Naive thymus-derived CD8-positive, alpha-beta T cell (primary cell): Measurements from ENCODE around the gene KCNJ3. TPM values are rescaled to one million over a fixed set of nuclear protein-coding genes. Genes with fewer than 3 reads are reported as not detected.
"Not testable (repeated sequence)": the region's sequence is repeated elsewhere in the genome, so short reads cannot be mapped to it uniquely, and the experiment has no call there.

Source experiments
- ATAC-seq, 2 donors: fragments of 150-1000 bp; cut with Tn5 transposase in 1 of 2; sonication (Bioruptor Pico), chemical (Tn5 transposase) in 1 of 2; 1 replicate in 1 of 2; 2 replicates in 1 of 2; pipeline ENCODE4 v1.10.0; 2021; ENCODE audit warnings: mild to moderate bottlenecking in 2 of 2, moderate library complexity in 2 of 2
- POLR2A ChIA-PET: fragments of 350-600 bp; sonication (Branson Sonifier 250); formaldehyde crosslinking; loops from one replicate; lab custom pipeline; 2021; ENCODE audit warnings: antibody characterized with exemption; lab: Charles Lee
- DNase-seq, 10 donors: peaks; one replicate each; pipeline versions ENCODE4 v3.0.0 to v3.0.0-alpha.2; 2020 to 2022
- H3K27ac Mint-ChIP-seq, 10 donors: one replicate each; pipeline ENCODE4 v1.8.0; 2020 to 2022; ENCODE audit warnings: mild to moderate bottlenecking in 10 of 10, mixed read lengths in 10 of 10, moderate library complexity in 4 of 10, inconsistent platforms in 1 of 10
- H3K27me3 Mint-ChIP-seq, 5 donors: one replicate each; pipeline ENCODE4 v1.8.0; 2021 to 2022; ENCODE audit warnings: mixed read lengths in 5 of 5
- H3K36me3 Mint-ChIP-seq, 3 donors: one replicate each; pipeline ENCODE4 v1.8.0; 2020 to 2022; ENCODE audit warnings: mixed read lengths in 3 of 3, mild to moderate bottlenecking in 2 of 3, inconsistent platforms in 1 of 3
- H3K4me1 Mint-ChIP-seq, 4 donors: one replicate each; pipeline ENCODE4 v1.8.0; 2021 to 2022; ENCODE audit warnings: mixed read lengths in 4 of 4
- H3K4me3 Mint-ChIP-seq, 10 donors: one replicate each; pipeline ENCODE4 v1.8.0; 2020 to 2022; ENCODE audit warnings: mild to moderate bottlenecking in 10 of 10, mixed read lengths in 10 of 10, moderate library complexity in 6 of 10, inconsistent platforms in 1 of 10
- H3K9me3 Mint-ChIP-seq, 9 donors: one replicate each; pipeline ENCODE4 v1.8.0; 2020 to 2022; ENCODE audit warnings: mixed read lengths in 9 of 9, mild to moderate bottlenecking in 3 of 9, inconsistent platforms in 1 of 9, moderate library complexity in 1 of 9
- polyA plus RNA-seq, 3 donors: library from polyadenylated mRNA; unstranded; fragments of 300-500 nt; fragmentation: Illumina TruSeq; gene quantifications; one replicate each; pipeline ENCODE4 v1.2.3, GENCODE V29; 2021
- total RNA-seq, 8 experiments: library from RNA in 2 of 8; stranded (reverse) in 2 of 8; gene quantifications; one replicate each; pipeline ENCODE4 v1.2.3 and lab custom pipeline; 2021 to 2026

The KCNJ3 gene
- total and polyA plus RNA-seq, 5 experiments from 2014 or later: not detected

DNA sequence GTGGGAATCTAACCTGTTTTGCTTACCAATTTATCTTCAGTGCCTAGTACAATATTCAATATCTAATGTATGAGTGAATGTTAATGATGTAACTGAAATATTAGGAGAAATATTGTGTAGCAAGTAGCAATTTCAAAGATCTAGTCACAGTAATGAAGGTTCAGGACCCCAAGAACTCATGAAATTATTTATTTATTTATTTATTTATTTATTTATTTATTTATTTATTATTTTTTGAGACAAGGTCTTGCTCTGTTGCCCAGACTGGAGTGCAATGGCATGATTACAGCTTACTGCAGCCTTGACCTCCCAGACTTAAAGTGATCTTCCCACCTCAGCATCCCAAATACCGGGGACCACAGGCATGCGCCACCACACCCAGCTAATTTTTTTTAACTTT lies 126.9 kb downstream of the KCNJ3 start:
- no peak overlapping the region for H3K27ac Mint-ChIP-seq
- no peak for ATAC-seq
- POLR2A ChIA-PET: no interaction called here

GRCh38 chr2:154826827-154827226 lies 128.3 kb downstream of the KCNJ3 start:
- Mint-ChIP-seq H3K27me3 (no peaks in the 10 kb centered on the region), H3K4me3 (no peak overlapping the region), H3K4me1 (no peaks in the 10 kb centered on the region), H3K27ac (no peak overlapping the region), H3K36me3 (no peaks in the 10 kb centered on the region), H3K9me3 (peaks cover 0 to 2% (median 0%) of the 10 kb centered on the region in 9 donors)
- ATAC-seq: no peak
- POLR2A ChIA-PET: no interaction called here
- no peak for DNase-seq

More for the DNA sequence above, 126.9 kb downstream of the KCNJ3 start:
- no peak for DNase-seq
- Mint-ChIP-seq H3K4me1 (no peaks in the 10 kb centered on the region), H3K4me3 (no peak overlapping the region), H3K9me3 (peaks cover 0 to 3% (median 0%) of the 10 kb centered on the region in 9 donors), H3K27me3 (no peaks in the 10 kb centered on the region), H3K36me3 (no peaks in the 10 kb centered on the region)

DNA sequence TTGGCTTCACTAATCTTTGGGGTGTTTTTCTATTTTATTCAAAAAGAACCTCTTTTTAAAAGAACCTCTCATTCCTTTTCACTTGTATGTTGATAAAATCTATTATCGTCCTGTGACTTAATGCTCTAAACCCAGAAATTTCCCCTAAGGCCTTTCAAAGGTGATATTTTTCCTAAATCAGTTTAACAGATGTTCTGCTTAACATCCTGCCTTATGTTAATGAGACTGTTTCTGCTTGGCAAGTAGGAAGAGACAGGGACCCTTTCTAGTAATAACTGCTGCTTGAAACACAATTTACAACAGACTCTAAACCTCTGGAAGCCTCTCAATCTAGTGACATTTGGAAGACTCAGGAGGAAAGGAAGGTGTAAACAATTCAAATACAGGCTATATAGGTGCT lies 128.8 kb downstream of the KCNJ3 start:
- Mint-ChIP-seq H3K4me1 (no peaks in the 10 kb centered on the region), H3K9me3 (peaks cover 0 to 3% (median 0%) of the 10 kb centered on the region in 9 donors), H3K27me3 (no peaks in the 10 kb centered on the region), H3K27ac (no peak overlapping the region), H3K4me3 (no peak overlapping the region), H3K36me3 (no peaks in the 10 kb centered on the region)
- POLR2A ChIA-PET: no interaction called here
- DNase-seq (no peak), ATAC-seq (no peak)

GRCh38 chr2:154832711-154833110 lies 134.2 kb downstream of the KCNJ3 start:
- peaks cover 0 to 8% (median 0%) of the 10 kb centered on the region in 9 donors for H3K9me3 Mint-ChIP-seq
- POLR2A ChIA-PET: no interaction called here
- H3K27me3 Mint-ChIP-seq: no peaks in the 10 kb centered on the region
- ATAC-seq (no peak), DNase-seq (no peak)
- H3K27ac Mint-ChIP-seq: no peak overlapping the region
- no peaks in the 10 kb centered on the region for H3K36me3 Mint-ChIP-seq
- no peak overlapping the region for H3K4me3 Mint-ChIP-seq
- no peaks in the 10 kb centered on the region for H3K4me1 Mint-ChIP-seq

DNA sequence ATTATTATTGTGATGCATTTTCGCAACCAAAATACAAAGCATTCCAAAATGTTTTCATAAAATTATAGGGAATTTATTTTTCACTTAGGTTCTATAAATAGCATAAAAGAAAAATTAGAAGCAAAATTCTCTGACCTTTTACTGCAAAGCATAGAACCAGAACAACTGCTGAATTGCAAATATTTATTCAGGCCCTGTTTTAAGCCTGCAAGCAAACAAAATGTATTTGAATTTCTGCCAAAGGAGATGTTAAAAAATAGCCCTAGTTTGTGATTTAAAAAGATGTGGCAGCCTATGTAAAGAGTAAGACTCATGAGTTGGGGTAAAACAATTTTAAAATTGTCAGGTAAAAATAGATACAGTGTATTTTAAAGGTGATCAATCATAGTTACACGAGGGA lies 138.1 kb downstream of the KCNJ3 start:
- no peak for ATAC-seq
- peaks cover 0 to 16% (median 5%) of the 10 kb centered on the region in 9 donors for H3K9me3 Mint-ChIP-seq
- DNase-seq: no peak
- no peaks in the 10 kb centered on the region for H3K27me3 Mint-ChIP-seq
- H3K27ac Mint-ChIP-seq: no peak overlapping the region
- POLR2A ChIA-PET: no interaction called here
- H3K4me3 Mint-ChIP-seq: no peak overlapping the region
- no peaks in the 10 kb centered on the region for H3K36me3 Mint-ChIP-seq
- no peaks in the 10 kb centered on the region for H3K4me1 Mint-ChIP-seq

DNA sequence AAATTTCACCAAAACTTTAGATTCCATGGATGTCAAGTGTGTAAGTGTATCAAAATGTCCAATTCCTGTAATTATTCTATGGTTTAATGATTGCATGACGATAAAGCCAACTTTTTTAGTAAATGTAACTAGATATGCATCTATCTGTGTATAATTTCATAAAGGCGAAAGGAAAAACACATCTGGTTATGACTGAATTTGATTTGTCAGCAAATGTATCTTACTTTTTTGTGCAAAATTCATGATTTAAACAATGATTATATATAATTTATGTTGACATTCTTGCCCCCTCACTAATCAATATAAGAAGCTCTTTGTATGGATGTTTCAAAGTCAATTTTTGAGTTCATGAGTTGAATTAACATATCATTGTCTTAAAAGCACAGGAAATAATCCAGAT lies 138.5 kb downstream of the KCNJ3 start:
- Mint-ChIP-seq H3K4me3 (no peak overlapping the region), H3K4me1 (no peaks in the 10 kb centered on the region), H3K36me3 (no peaks in the 10 kb centered on the region), H3K27me3 (peaks cover 0 to 4% (median 0%) of the 10 kb centered on the region in 5 donors), H3K9me3 (peaks cover 0 to 19% (median 5%) of the 10 kb centered on the region in 9 donors), H3K27ac (no peak overlapping the region)
- POLR2A ChIA-PET: no interaction called here
- DNase-seq: no peak
- no peak for ATAC-seq

- peaks cover 0 to 7% (median 0%) of the 10 kb centered on the region in 5 donors for H3K27me3 Mint-ChIP-seq
- peaks cover 0 to 27% (median 7%) of the 10 kb centered on the region in 9 donors for H3K9me3 Mint-ChIP-seq
- no peaks in the 10 kb centered on the region for H3K36me3 Mint-ChIP-seq
- ATAC-seq: no peak
- peak in 1 of 10 donors; percentile 55 for DNase-seq
- H3K27ac Mint-ChIP-seq: no peak overlapping the region
- H3K4me1 Mint-ChIP-seq: no peaks in the 10 kb centered on the region
- no peak overlapping the region for H3K4me3 Mint-ChIP-seq
- POLR2A ChIA-PET: no interaction called here
Measured at GRCh38 chr2:154844513-154844912, 146.0 kb downstream of the KCNJ3 start.

DNA sequence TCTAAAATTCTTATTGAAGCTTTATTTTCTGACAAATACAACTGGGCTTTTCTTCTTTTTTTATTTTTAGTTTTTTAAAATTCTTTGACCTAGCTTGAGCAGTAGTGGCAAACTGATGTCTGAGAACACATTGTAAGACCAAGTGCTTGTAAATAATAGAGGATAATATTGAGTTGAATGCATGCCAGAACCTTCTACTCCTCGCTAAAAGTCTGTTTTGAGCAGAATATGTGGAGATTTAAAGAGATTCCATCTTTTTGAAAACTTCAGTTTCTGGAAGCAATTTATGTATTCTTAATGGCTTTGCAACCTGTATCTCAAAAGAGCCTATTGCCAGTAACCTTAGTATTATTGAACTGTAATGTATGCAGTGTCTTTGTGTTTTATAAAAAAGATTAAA lies 148.3 kb downstream of the KCNJ3 start:
- Mint-ChIP-seq H3K27ac (no peak overlapping the region), H3K9me3 (peaks cover 0 to 22% (median 3%) of the 10 kb centered on the region in 9 donors)
- POLR2A ChIA-PET: no interaction called here

DNA sequence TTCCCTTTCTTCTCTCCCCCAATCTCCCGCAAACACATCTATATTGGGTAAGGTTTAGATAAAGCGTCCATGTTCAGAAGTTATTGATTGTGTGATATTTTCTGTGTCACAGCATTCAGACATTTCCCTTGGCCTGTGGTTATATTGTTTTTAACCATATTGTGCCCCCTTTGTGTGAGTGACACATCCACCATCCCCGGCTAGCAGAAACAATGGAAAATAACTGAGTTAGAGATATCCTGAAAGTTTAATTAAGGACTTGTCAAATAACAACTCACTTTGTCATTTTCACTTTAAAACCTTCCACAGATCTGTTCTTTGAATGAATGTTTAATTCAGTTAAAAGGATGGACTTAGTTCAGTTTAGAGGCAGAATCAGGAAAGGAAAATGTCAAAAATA lies 151.0 kb downstream of the KCNJ3 start:
- no peaks in the 10 kb centered on the region for H3K36me3 Mint-ChIP-seq
- H3K4me1 Mint-ChIP-seq: no peaks in the 10 kb centered on the region
- no peak overlapping the region for H3K27ac Mint-ChIP-seq
- H3K9me3 Mint-ChIP-seq: peaks cover 0 to 3% (median 0%) of the 10 kb centered on the region in 9 donors
- POLR2A ChIA-PET: no interaction called here
- no peaks in the 10 kb centered on the region for H3K27me3 Mint-ChIP-seq
- ATAC-seq (no peak), DNase-seq (no peak)
- H3K4me3 Mint-ChIP-seq: no peak overlapping the region

More for the DNA sequence above, 148.3 kb downstream of the KCNJ3 start:
- no peak overlapping the region for H3K4me3 Mint-ChIP-seq
- no peaks in the 10 kb centered on the region for H3K36me3 Mint-ChIP-seq
- H3K4me1 Mint-ChIP-seq: no peaks in the 10 kb centered on the region
- peaks cover 0 to 5% (median 0%) of the 10 kb centered on the region in 5 donors for H3K27me3 Mint-ChIP-seq
- ATAC-seq (no peak), DNase-seq (no peak)

- no peak overlapping the region for H3K27ac Mint-ChIP-seq
- peaks cover 0 to 3% (median 0%) of the 10 kb centered on the region in 9 donors for H3K9me3 Mint-ChIP-seq
- POLR2A ChIA-PET: no interaction called here
- no peaks in the 10 kb centered on the region for H3K4me1 Mint-ChIP-seq
- no peak overlapping the region for H3K4me3 Mint-ChIP-seq
- no peak for DNase-seq
- H3K27me3 Mint-ChIP-seq: no peaks in the 10 kb centered on the region
- no peak for ATAC-seq
- no peaks in the 10 kb centered on the region for H3K36me3 Mint-ChIP-seq
Measured at GRCh38 chr2:154850532-154850931, 152.0 kb downstream of the KCNJ3 start.

GRCh38 chr2:154855138-154855537 lies 156.6 kb downstream of the KCNJ3 start:
- DNase-seq (no peak), ATAC-seq (no peak)
- Mint-ChIP-seq H3K4me3 (no peak overlapping the region), H3K27me3 (no peaks in the 10 kb centered on the region), H3K36me3 (no peaks in the 10 kb centered on the region), H3K9me3 (peaks cover 0 to 4% (median 0%) of the 10 kb centered on the region in 9 donors), H3K4me1 (no peaks in the 10 kb centered on the region), H3K27ac (no peak overlapping the region)
- POLR2A ChIA-PET: no interaction called here

DNA sequence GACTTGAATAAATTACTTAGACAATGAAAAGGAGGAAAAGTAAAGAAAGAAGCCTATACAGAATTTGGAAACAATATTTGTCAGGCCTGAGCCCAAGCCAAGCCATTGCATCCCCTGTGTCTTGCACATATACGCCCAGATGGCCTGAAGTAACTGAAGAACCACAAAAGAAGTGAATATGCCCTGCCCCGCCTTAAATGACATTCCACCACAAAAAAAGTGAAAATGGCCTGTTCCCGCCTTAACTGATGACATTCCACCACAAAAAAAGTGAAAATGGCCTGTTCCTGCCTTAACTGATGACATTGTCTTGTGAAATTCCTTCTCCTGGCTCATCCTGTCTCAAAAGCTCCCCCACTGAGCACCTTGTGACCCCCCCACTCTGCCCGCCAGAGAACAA lies 168.7 kb downstream of the KCNJ3 start:
- DNase-seq, H3K4me3 Mint-ChIP-seq, ATAC-seq, H3K36me3 Mint-ChIP-seq, H3K9me3 Mint-ChIP-seq, H3K27ac Mint-ChIP-seq, POLR2A ChIA-PET, H3K4me1 Mint-ChIP-seq, H3K27me3 Mint-ChIP-seq: not testable (repeated sequence)

GRCh38 chr2:154875999-154876398 lies 177.5 kb downstream of the KCNJ3 start:
- H3K4me1 Mint-ChIP-seq: no peaks in the 10 kb centered on the region
- H3K27ac Mint-ChIP-seq: no peak overlapping the region
- H3K36me3 Mint-ChIP-seq: no peaks in the 10 kb centered on the region
- POLR2A ChIA-PET: no interaction called here
- H3K4me3 Mint-ChIP-seq: no peak overlapping the region
- H3K9me3 Mint-ChIP-seq: no peaks in the 10 kb centered on the region
- ATAC-seq: no peak
- H3K27me3 Mint-ChIP-seq: no peaks in the 10 kb centered on the region
- DNase-seq: no peak

DNA sequence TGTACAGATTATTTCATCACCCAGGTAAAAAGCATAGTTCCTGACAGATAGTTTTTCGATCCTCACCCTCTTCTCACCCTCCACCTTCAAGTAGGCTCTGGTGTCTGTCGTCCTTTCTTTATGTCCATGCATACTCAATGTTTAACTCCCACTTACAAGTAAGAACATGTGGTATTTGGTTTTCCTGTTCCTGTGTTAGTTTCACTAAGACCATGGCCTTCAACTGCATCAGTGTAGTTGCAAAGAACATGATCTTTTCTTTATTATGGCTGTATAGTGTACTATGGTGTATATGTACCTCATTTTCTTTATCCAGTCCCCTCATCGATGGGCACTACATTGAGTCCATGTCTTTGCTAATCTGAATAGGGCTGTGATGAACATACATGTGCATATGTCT lies 184.2 kb downstream of the KCNJ3 start:
- Mint-ChIP-seq H3K9me3 (peaks cover 0 to 21% (median 8%) of the 10 kb centered on the region in 9 donors), H3K27ac (no peak overlapping the region), H3K36me3 (no peaks in the 10 kb centered on the region), H3K4me3 (no peak overlapping the region), H3K4me1 (peaks cover 0 to 1% (median 0%) of the 10 kb centered on the region in 4 donors), H3K27me3 (no peaks in the 10 kb centered on the region)
- ATAC-seq: no peak
- DNase-seq: no peak
- POLR2A ChIA-PET: no interaction called here
